Hepatocyte (in vitro differentiated cells): ENCODE results near the gene TECTB. TPM values are rescaled to one million over a fixed set of nuclear protein-coding genes. Genes with fewer than 3 reads are reported as not detected.

Source experiments
- DNase-seq: peaks from one replicate; pipeline ENCODE4 v3.0.0-alpha.2; 2016; ENCODE audit warnings: low spot score
- H2AFZ ChIP-seq: fragments of 200-600 bp; sonication (generic); 2 replicates; pipeline ENCODE4 v1.6.0; 2016; ENCODE audit warnings: antibody characterized with exemption, mild to moderate bottlenecking
- H3K27ac ChIP-seq: fragments of 200-600 bp; sonication (generic); 2 replicates; pipeline ENCODE4 v1.5.1; 2016; ENCODE audit warnings: mild to moderate bottlenecking
- H3K27me3 ChIP-seq: fragments of 200-600 bp; sonication (generic); 2 replicates; pipeline ENCODE4 v1.6.1; 2016
- H3K36me3 ChIP-seq: fragments of 200-600 bp; sonication (generic); replicated peaks from 2 replicates; pipeline ENCODE4 v1.5.1; 2016; ENCODE audit warnings: low read depth; ENCODE audit not compliant: insufficient read depth
- H3K4me1 ChIP-seq: fragments of 200-600 bp; sonication (generic); 2 replicates; pipeline ENCODE4 v1.5.1; 2016; ENCODE audit warnings: mild to moderate bottlenecking, moderate library complexity; ENCODE audit not compliant: insufficient read depth
- H3K4me2 ChIP-seq: fragments of 200-600 bp; sonication (generic); 2 replicates; pipeline ENCODE4 v1.6.0; 2016
- H3K4me3 ChIP-seq: fragments of 200-600 bp; sonication (generic); 2 replicates; pipeline ENCODE4 v1.5.1; 2016; ENCODE audit warnings: mild to moderate bottlenecking
- H3K79me2 ChIP-seq: fragments of 200-600 bp; sonication (generic); 2 replicates; pipeline ENCODE4 v1.6.0; 2017; ENCODE audit warnings: mild to moderate bottlenecking
- H3K9me2 ChIP-seq: fragments of 200-600 bp; sonication (generic); replicated peaks from 2 replicates; pipeline ENCODE4 v1.6.0; 2017; ENCODE audit warnings: mild to moderate bottlenecking; ENCODE audit not compliant: insufficient read depth
- H3K9me3 ChIP-seq: fragments of 200-600 bp; sonication (generic); 2 replicates; pipeline ENCODE4 v1.5.1; 2016; ENCODE audit warnings: low read depth, mild to moderate bottlenecking
- H4K20me1 ChIP-seq: fragments of 200-600 bp; sonication (generic); 2 replicates; pipeline ENCODE4 v1.6.0; 2016; ENCODE audit warnings: mild to moderate bottlenecking; ENCODE audit not compliant: insufficient read depth, poor library complexity, severe bottlenecking
- CTCF ChIP-seq: fragments of 200-600 bp; sonication (generic); IDR thresholded peaks from 2 replicates; pipeline ENCODE4 v1.5.1; 2016; ENCODE audit warnings: antibody characterized with exemption, mild to moderate bottlenecking; ENCODE audit not compliant: poor library complexity
- EZH2 ChIP-seq: fragments of 200-600 bp; sonication (generic); IDR thresholded peaks from 2 replicates; pipeline ENCODE4 v1.6.1; 2016; ENCODE audit warnings: antibody characterized with exemption, mild to moderate bottlenecking, borderline replicate concordance
- EZH2phosphoT487 ChIP-seq: fragments of 200-600 bp; sonication (generic); IDR thresholded peaks from one replicate; pipeline ENCODE4 v1.6.1; 2018; ENCODE audit warnings: antibody characterized with exemption, mild to moderate bottlenecking, low read depth, moderate library complexity; ENCODE audit not compliant: unreplicated experiment, severe bottlenecking
- WGBS: methylation state at CpG from one replicate; pipeline ENCODE4 v1.1.6; 2016; ENCODE audit warnings: low lambda C conversion rate; ENCODE audit errors: missing lambda C conversion rate; 5-methylcytosine and 5-hydroxymethylcytosine counted together
- polyA plus RNA-seq: library from polyadenylated mRNA; unstranded; fragments of >200 nt; fragmentation: Nextera tagmentation; extraction: Ambion mirVana; gene quantifications from 2 replicates; pipeline ENCODE4 v1.2.1, GENCODE V29; 2016
- total RNA-seq: library from RNA; depleted of rRNA; stranded (reverse); fragments of >200 nt; gene quantifications from 2 replicates; pipeline ENCODE4 v1.2.3, GENCODE V29; 2014

TECTB gene
- total and polyA plus RNA-seq, 2 experiments from 2014 or later = 0.10 TPM; not detected in 1

- Histone ChIP-seq H3K27me3 (no peaks in the 10 kb centered on the region), H3K79me2 (no peaks in the 10 kb centered on the region), H3K4me2 (no peak overlapping the region), H3K9me3 (no peaks in the 10 kb centered on the region), H3K36me3 (no peaks in the 10 kb centered on the region), H3K4me1 (peaks cover 12% of the 10 kb centered on the region), H4K20me1 (no peaks in the 10 kb centered on the region), H3K27ac (no peak overlapping the region), H3K9me2 (no peaks in the 10 kb centered on the region), H3K4me3 (no peak overlapping the region), H2AFZ (no peak overlapping the region)
- DNase-seq = no peak
- TF ChIP-seq EZH2phosphoT487 (no peak), CTCF (no peak), EZH2 (no peak)
- 92% methylated on average over 3 of the region's 3 CpGs for WGBS
Observed at GRCh38 chr10:112271982-112272381, 11.2 kb upstream of the TECTB start.

- WGBS = 88% methylated on average over 5 of the region's 5 CpGs
Observed at GRCh38 chr10:112274831-112275230, 8.4 kb upstream of the TECTB start.

GRCh38 chr10:112275512-112276245, 7.5 kb upstream of the TECTB start:
- Histone ChIP-seq H3K4me2 (no peak overlapping the region), H4K20me1 (no peaks in the 10 kb centered on the region), H3K9me2 (no peaks in the 10 kb centered on the region), H3K4me1 (peaks cover 26% of the 10 kb centered on the region), H3K36me3 (no peaks in the 10 kb centered on the region), H3K79me2 (no peaks in the 10 kb centered on the region), H3K9me3 (no peaks in the 10 kb centered on the region), H3K4me3 (no peak overlapping the region), H2AFZ (no peak overlapping the region), H3K27me3 (no peaks in the 10 kb centered on the region), H3K27ac (peak overlapping the region; percentile 82)
- TF ChIP-seq CTCF (no peak), EZH2phosphoT487 (no peak), EZH2 (no peak)
- WGBS = 48% methylated on average over 4 of the region's 4 CpGs
- DNase-seq = peak; percentile 32

More at GRCh38 chr10:112274831-112275230, 8.4 kb upstream of the TECTB start:
- H3K9me3 ChIP-seq = no peaks in the 10 kb centered on the region
- TF ChIP-seq EZH2phosphoT487 (no peak), CTCF (no peak), EZH2 (no peak)
- peak overlapping the region; percentile 82 for H3K27ac ChIP-seq
- H4K20me1 ChIP-seq = no peaks in the 10 kb centered on the region
- no peaks in the 10 kb centered on the region for H3K36me3 ChIP-seq
- no peak overlapping the region for H3K4me2 ChIP-seq
- no peak overlapping the region for H3K4me3 ChIP-seq
- H3K9me2 ChIP-seq = no peaks in the 10 kb centered on the region
- no peak overlapping the region for H2AFZ ChIP-seq
- H3K4me1 ChIP-seq = peaks cover 24% of the 10 kb centered on the region
- no peak for DNase-seq
- no peaks in the 10 kb centered on the region for H3K27me3 ChIP-seq
- H3K79me2 ChIP-seq = no peaks in the 10 kb centered on the region
